IPS DF 4.7 (cell line): ENCODE measurements around the gene LDLRAD3.

Experiments
- DNase-seq: peaks from one replicate; pipeline ENCODE4 v3.0.0-alpha.2; 2013; ENCODE audit warnings: low spot score; ENCODE audit errors: extremely low read depth

Gene LDLRAD3

DNA sequence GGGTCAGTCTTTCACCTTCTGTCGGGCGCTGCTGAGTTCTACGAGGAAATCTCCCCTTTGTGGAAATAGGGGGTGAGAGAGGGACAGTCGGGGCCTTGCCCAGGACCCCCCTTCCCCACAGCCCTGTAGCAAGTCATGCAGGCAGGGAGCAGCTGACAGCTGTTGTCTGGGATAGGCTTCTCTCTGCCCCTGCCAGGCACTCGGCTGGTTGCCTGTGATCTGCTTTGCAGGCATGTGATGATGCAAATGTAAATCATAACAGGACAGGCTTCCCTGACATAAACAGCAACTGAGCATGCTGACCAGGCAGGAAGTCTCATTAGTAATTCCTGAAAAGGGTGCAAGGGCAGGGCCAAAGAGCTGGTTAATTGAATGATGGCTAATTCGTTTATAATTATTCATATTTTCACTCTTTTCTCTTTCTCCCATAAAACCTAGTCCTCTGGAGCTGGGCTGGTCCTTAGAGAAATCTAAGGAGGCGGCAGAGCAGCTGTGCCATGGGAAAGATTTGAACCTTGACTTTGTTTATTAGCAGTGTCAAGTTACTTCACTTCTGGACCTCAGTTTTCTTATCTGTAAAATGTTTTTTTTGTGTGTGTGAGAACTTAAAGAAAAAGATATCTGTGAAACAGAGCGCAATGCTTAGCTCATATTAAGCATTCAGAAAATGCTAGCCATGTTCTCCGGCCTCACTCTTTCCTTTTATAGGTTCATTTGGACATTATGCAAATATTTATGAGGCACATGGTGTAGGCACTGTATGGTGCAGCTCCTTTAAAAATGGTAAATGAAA lies 129.7 kb downstream of the LDLRAD3 start:
- DNase-seq = no peak

DNA sequence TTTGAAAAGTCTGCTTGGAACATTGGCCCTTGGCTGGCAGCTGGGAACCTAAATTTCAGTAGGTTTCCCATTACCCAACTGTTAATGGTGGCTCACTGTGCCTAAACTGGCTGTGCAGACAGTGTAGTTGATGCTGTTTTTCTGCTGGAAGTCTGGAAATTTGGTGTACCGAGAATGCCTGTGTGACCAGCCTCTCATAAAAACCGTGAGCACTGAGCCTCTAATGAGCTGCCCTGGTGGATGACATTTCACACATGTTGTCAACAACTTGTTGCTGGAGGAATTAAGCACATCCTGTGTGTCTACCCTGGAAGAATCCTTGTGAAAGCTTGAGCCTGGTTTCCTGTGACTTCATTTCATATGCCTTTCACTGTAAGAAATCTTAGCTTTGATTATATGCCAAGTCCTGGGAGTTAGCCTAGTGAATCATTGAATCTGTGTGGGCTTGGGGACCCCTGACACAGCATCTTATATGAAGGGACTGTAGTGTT lies 131.1 kb downstream of the LDLRAD3 start:
- DNase-seq = no peak

DNA sequence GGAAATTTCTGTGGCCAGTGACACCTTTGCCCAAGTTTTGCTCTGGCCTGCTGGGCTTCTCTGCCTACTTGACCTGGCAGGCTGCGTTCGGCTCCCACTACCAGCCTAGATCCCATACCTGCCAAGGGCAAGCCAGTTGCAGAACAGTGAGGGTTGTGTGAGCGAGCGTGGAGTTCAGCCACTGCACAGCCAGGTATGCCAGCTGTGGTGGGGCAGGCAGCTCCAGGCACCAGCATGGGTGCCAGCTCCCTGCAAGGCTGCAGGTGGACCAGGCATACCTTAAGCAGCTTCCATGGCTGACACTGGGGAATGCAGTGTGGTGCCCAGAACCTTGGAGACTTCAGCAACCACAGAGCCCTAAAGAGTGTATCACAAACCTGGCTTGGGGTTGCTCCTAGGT lies 133.5 kb downstream of the LDLRAD3 start:
- DNase-seq = no peak

DNA sequence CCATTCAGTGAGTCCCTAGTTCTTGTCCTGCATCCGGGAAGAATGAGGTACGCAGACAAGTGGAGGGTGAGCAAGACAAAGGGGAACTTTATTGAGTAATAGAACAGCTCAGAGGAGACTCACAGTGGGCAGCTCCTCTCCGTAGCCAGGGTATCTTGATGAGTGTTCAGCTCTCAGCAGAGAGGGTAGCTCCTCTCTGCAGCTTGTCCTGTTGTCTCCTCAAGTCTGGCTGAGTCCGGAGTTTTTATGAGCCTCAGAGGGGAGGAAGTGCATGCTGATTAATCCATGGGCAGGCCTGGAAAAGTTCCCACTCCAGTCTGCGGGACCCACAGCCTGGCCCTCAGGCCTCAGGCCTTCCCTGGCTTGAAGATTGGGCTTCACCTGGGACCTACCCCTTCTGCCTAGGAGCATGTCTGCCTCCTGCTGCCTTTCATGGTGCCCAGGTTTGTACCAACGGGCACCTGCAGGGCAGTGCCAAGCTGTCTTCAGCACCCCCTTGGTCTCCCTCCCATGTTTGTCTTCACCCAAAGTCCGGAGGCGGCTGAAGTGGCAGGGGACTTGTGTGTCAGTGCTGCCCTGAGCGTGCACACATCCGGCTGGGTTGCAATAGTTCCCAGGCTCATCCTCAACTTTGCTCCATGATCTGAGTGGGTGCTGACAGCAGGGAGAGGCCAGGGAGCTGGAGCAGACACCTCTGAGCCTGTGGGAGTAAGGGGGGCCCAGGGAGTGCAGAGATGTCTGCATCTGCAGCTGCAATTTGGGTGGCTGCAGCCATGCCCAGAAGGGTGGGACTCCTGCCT lies 134.2 kb downstream of the LDLRAD3 start:
- DNase-seq = no peak

DNA sequence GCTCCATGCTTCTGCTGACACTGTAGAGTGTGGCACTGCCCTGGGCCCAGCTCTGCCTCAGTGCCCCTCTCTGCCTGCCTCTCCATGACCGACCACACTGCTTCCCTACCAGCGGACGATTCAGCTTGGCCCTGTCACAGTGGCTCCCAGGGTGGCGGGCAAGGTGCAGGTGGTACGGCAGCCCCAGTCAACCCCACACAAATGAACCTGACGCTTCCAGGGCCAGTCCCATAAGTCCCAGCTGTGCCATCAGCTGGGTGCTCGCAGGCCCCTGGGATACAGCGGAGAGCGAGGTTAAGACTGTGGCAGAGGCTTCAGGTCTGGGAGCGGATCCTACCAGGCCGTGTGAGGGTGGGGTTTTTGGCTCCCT lies 134.8 kb downstream of the LDLRAD3 start:
- no peak for DNase-seq

DNA sequence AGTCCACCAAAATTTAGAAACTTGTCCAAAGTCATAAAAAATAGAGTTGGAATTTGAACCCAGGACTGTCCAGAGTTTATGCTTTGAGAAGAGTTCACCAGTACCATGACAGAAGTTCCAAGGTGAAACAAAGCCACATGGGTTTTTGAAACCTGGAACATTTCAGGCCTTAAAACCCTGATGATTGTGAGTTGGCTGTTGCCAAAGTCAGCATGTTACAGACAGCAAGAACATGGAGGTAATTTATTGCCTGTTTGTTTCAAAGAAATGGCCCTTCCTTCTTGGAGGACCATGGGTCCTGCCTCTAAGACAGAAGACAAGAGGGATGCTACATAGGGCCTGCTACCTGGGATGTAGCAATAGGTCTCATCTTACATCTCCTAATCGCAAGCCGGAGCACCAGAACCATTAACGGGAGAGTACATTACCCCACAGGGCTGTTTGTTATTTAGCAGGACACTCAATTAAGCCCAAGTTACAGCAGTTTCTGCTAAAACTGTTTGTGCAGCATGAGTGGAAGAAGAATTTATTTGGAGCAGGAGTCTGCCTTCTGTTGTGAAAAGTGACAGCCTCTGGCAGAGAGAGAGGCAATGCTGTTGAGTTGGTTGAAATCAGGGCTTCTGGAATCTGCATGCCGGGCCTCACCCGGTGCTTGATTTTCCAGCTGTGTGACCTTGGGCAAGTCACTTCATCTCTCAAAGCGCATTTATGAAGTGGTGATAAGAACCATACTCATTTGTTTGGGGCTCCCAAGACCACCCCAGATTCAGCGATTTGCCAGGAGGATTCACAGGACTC lies 136.2 kb downstream of the LDLRAD3 start:
- no peak for DNase-seq

DNA sequence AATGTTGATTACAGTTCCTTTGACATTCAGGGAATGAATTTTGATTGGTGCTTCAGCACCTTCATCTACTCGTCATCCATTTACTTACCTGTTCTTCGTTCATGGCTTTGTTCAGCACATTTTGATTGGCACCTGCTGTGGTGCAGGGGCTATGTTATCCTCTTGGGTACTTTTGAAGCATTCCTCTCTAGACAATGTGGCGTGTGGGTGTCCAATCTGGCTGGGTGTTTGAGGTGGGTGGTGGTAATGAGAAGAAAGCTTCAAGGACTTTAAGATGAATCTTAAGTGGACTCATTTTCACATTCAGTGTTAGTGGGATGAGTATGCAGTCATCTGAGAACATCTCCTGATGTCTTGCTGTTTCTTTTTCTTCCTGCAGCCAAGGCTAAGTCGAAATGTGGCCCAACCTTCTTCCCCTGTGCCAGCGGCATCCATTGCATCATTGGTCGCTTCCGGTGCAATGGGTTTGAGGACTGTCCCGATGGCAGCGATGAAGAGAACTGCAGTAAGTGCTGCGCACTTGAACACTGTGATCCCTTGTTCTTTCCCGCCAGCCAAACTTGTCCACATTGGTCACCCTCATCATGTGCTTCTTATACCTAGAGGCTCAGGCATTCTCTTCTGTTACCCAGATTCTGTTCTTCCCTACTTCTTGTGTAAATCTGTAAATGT lies 137.5 kb downstream of the LDLRAD3 start:
- no peak for DNase-seq

DNA sequence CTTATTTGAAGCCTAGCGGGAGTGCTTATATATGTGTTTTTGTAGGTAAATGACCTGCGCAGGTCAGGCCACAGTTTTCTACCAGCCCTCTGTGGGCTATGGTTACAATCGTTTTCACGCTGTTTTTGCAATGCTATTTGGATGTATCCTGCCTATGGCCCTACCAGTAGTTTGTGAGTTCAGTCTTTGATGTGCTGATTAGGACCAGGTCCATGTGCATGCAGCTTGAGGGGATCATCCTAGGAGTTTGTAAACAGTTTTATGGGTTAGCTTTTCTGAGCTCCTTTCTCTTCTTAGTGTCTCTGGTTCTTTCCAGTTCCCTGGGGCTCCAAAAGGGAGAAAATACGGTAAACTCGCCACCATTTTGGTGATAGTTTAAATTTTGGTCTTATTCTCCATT lies 142.5 kb downstream of the LDLRAD3 start:
- DNase-seq = no peak

DNA sequence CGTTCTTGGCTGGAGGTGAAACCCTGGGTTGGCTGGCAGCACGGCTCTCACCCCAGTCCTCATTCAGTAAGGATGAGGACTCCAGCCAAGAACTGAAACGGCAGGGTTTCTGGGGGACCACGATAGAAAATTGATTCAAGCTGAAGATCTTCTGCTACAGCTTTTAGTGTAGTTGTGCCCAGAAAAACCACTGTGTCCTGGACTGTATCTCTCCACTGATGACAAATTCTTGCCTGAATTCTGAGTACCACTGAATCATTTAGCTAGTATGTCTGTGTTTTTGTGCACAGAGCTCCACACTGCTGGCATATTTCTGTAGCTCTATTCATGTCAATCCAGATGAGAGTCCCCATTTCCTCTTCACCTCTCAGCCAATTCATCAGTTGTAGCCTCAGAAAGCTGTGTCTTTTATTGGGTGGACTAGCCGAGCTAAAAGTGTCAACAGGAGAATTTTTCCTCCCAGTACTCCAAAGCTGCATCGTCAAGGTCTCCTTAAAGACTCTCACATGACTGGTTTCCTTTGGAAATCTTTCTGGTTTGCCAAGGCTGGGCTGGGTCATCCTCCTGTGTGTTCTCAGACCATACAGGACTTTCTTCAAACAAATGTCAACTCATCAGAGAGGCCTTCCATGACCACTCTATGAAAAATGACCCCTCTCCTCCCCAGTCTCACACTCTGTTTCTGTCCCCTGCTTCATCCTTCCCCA lies 144.6 kb downstream of the LDLRAD3 start:
- DNase-seq = no peak

DNA sequence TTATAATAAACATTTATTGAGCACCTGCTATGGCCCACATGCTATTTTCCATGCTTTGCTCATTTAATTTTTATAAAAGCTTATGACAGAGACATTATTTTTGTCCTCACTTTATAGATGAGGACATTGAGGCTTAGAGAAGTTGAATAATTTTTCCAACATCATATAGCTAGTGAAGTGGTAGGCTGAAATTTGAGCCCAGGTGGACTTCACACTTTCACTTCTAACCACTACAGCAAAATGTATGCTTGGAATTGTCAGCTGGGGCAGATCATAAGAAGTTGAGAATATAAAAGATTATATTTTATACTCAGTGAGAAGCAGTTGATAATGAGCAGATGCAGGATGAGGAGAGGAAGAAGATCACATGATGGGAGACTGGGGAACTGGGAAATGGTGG lies 146.1 kb downstream of the LDLRAD3 start:
- DNase-seq = no peak

DNA sequence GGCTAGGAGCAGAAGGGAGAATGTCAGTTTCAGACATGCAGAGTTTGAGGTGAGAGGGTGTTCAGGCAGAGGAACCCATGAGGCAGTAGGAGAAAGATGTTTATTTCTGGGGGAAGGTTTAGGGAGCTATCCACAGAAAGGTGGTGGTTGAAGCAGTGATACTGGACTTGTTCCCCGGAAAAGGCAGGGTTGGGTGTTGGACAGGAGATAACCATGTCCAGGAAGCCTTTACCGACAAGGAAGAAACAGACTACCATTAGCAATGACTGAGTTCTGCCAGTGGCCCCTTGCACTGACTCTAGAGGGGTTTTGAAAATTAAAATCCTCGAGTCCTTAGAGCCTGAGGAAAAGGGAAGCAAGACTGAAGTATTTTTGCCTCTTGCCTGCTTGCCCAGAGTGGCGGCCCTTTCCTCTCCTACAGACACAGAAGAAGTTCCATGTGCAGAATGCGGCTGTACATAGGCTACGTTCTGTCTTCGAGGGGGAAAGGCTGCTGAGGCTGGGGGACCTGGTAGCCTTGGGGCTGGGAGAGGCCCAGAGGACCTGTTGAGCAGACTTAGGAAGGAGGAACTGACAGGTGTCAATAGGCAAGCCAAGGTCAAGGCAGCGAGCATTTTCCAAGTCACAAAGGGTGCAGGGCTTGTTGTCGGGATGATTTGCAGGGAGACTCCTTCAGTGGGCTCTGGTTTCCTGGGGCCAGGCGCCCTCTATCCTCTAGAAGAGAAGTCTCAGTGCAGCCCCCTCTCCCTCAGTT lies 146.7 kb downstream of the LDLRAD3 start:
- no peak for DNase-seq

DNA sequence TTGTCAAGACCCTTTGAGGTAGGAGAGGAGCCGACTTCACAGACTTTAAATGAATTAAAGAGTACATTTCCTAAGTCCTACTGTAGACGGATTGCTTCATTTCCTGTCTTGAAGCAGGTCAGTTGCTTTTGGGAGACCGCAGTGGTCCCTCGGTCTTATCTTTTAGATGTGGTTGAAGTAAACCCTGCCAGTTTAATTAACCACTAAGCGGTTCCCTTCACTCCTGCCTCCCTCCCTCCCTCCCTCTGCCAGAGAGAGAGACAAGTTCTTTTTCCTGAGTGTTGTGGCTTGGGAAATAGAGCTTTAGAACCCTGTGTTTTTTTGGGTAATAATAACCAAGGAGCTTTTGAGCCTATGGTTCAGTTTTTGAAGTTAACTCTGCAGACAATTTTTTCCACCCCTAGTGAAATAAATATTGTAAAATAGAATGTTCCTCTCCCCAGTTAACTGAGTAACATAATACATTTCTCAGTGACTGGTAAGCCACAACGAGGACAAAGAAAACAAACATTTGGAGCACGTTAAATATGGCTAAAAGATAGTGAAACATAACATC lies 147.5 kb downstream of the LDLRAD3 start:
- DNase-seq = no peak

DNA sequence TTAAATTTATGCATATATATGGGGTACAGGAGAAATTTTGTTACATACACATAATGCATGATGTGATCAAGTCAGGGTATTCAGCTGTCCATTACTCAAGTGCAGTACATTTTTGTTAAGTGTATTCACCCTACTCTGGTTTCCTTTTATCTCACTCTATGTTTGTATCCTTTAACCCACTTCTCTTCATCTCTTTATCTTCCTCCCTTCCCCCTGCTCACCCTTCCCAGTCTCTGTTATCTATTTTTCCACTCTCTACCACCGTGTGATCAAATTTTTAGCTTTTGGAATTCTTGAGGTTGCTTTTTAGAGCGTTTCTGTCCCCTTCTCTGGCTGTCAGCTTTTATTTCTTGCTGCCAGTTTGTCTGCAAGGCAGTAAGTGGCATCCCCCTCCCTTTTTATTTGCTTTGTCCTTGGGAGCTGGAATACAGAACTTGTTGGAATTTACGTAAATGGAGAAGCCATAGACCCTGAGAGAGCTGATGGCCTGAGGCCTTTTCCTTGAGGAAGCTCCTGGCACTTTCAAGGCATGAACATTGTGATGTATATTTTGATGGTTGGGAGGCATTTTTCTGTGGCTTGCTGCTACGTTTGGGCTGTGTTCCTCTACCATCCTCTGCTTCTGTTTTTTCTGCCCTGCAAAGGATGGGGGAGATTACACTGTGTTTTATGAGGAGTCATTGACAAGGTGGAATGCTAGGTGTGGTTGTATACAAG lies 148.6 kb downstream of the LDLRAD3 start:
- DNase-seq = peak; percentile 71

DNA sequence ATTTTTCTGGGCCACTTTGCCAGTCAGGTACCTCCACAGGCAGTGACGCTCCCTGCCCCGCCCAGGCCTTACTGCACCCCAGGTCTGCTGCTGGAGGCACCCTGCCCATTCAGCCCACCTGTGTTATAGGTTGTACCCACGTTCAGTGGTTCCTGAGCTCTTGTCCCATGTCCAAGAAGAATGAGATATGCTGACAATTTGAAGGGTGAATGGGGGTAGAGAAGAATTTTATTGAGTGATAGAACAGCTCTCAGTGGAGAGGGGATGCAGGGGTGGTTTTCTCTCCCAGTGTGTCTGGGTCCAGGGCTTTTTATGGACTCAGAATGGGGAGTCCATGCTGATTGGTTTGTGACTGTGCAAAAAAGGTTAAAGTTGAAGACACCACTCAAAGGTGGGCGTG lies 149.7 kb downstream of the LDLRAD3 start:
- DNase-seq = no peak

DNA sequence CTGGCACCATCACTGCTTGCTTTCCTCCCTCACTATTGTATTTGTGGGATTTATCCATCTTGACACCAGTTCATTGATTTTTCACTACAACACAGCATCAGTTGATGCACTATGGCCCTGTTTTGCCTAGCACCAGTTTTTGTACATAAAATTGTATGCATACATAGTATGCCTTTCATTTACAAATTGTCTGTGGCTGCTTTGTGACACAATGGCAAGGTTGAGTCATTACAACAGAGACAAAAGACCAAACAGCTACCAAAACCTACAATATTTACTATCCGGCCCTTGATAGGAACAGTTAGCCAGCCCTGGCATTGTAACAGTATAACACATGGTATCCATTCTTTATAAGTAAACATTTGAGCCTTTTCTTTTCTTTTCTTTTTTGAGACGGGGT lies 150.3 kb downstream of the LDLRAD3 start:
- DNase-seq = no peak

DNA sequence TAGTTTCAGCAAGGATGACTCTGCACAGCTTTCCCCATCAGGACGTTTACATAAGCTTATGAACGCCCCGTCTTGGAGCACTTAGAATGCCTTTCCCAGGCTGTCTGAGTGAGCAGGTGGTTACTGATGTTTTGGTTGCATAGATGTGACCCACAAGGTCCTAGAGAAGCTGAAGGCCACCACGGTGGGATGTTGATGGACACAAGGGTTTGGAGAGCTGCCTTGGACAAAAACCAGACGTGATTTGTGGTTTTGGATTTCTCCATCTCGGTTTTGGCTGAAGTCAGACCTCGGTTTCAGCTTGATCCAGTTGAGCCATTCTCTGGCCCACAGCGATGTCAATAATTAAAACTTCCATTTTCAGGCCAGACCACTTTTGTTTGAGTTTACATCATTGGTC lies 151.9 kb downstream of the LDLRAD3 start:
- DNase-seq = no peak

DNA sequence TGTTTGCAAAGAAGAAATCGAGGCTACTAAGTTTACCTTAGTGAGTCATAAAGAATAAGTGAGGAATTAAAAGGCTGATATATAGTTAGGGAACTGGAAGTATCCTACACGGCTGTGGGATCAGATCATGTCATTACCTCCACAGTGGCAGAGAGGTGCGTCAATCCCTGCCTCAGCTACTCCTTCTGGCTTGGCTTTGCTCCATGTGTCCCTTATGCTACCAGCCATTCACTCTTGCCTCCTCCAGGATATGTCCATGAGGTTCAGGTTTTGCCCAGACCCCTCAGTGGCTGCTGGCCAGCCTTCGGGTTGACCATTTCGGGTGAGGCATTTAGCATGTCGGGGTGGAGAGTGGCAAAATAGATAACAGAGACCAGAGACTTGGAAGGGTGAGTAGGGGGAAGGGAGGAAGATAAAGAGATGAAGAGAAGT lies 153.4 kb downstream of the LDLRAD3 start:
- no peak for DNase-seq

DNA sequence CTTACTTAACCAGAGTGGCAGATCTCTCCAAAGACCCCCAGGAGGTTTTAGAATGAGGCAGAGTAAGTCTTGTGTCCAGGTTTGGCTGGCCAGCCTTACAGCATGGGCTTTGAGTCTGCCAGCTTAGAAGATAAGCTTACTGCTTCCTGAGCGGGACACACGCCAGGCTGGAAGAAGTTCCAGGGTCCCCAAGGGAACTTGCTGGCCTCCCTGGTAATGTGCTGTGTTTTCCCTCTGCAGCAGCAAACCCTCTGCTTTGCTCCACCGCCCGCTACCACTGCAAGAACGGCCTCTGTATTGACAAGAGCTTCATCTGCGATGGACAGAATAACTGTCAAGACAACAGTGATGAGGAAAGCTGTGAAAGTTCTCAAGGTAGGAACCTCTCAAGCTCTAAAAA lies 154.2 kb downstream of the LDLRAD3 start:
- DNase-seq = no peak

DNA sequence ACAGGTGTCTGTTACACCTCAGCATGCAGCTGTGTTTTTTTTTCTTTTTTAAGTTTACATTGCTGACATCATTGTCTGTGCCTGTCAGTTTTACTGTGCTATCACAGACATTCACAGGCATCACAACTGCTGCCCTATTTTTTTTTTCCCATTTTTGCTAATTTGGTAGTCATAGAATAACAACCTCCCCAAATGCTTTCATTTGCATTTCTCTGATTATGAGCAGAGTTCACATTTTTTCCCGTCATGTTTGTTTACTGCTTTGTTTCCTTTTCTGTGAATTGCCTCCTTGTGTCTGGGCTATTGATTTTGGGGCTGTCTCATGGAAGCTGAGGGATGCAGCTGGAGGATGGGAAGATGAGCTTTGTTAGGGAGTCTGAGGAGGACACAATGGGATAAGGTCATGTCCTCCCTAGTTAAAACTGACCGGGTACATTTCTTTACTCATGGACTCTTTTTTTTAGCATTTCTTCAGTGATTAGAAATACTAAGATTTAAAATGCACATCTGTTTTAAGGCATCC lies 155.1 kb downstream of the LDLRAD3 start:
- DNase-seq = no peak
